ENCODE measurements around the gene RMC1. TPM values are rescaled to one million over a fixed set of nuclear protein-coding genes. Genes with fewer than 3 reads are reported as not detected.

Gene RMC1
- total and polyA plus RNA-seq, 4 donors = 15.6 to 24.7 (median 20.8) TPM

- Histone ChIP-seq H3K36me3 (ENCODE audit: control insufficient read depth in 4 of 4, insufficient read depth in 3 of 4, low read depth in 1 of 4, low read length in 3 of 4) (peaks cover 8 to 44% (median 37%) of the 10 kb centered on the region in 4 donors), H3K27me3 (ENCODE audit: control insufficient read depth in 4 of 4, insufficient read depth in 4 of 4, low read length in 3 of 4) (no peaks in the 10 kb centered on the region), H3K27ac (ENCODE audit: low read depth in 1 of 2, low read length in 2 of 2) (no peak overlapping the region), H3K9me3 (ENCODE audit: control insufficient read depth in 4 of 4, low read length in 3 of 4) (no peaks in the 10 kb centered on the region), H3K4me1 (ENCODE audit: control insufficient read depth in 4 of 4, insufficient read depth in 4 of 4, low read length in 3 of 4) (no peaks in the 10 kb centered on the region), H3K4me3 (ENCODE audit: low read depth in 1 of 3, low read length in 3 of 3) (no peak overlapping the region), H3K9ac (ENCODE audit: low read depth in 1 of 2, low read length in 2 of 2) (no peak overlapping the region)
- WGBS = 92% methylated on average over 2 of the region's 2 CpGs
- TF ChIP-seq HNF4G (IDR thresholded peaks at IDR 0.05) = no peak
- no peak for TF ChIP-seq REST (IDR thresholded peaks at IDR 0.05)
- DNase-seq (ENCODE audit: low spot score) = no peak
These were observed 60.2 kb downstream of the RMC1 start for GRCh38 chr18:23563377-23564043.

GRCh38 chr18:23565916-23566547, 62.7 kb downstream of the RMC1 start:
- H3K4me1 ChIP-seq (ENCODE audit: control insufficient read depth in 4 of 4, insufficient read depth in 4 of 4, low read length in 3 of 4) = peaks cover 0 to 13% (median 6%) of the 10 kb centered on the region in 4 donors
- no peak overlapping the region for H3K4me3 ChIP-seq (ENCODE audit: low read depth in 1 of 3, low read length in 3 of 3)
- no peak for DNase-seq (ENCODE audit: low spot score)
- 85% methylated on average over 3 of the region's 3 CpGs for WGBS
- H3K27me3 ChIP-seq (ENCODE audit: control insufficient read depth in 4 of 4, insufficient read depth in 4 of 4, low read length in 3 of 4) = no peaks in the 10 kb centered on the region
- peaks cover 6 to 36% (median 28%) of the 10 kb centered on the region in 4 donors for H3K36me3 ChIP-seq (ENCODE audit: control insufficient read depth in 4 of 4, insufficient read depth in 3 of 4, low read depth in 1 of 4, low read length in 3 of 4)
- no peaks in the 10 kb centered on the region for H3K9me3 ChIP-seq (ENCODE audit: control insufficient read depth in 4 of 4, low read length in 3 of 4)
- TF ChIP-seq YY1 (IDR thresholded peaks at IDR 0.05) = no peak
- TF ChIP-seq MAX (IDR thresholded peaks at IDR 0.05) = no peak
- no peak for TF ChIP-seq REST (IDR thresholded peaks at IDR 0.05)
- TF ChIP-seq FOXA1 (IDR thresholded peaks at IDR 0.05) = no peak
- TF ChIP-seq SP1 (IDR thresholded peaks at IDR 0.05) = no peak
- no peak overlapping the region for H3K27ac ChIP-seq (ENCODE audit: low read depth in 1 of 2, low read length in 2 of 2)
- no peak overlapping the region for H3K9ac ChIP-seq (ENCODE audit: low read depth in 1 of 2, low read length in 2 of 2)

DNA sequence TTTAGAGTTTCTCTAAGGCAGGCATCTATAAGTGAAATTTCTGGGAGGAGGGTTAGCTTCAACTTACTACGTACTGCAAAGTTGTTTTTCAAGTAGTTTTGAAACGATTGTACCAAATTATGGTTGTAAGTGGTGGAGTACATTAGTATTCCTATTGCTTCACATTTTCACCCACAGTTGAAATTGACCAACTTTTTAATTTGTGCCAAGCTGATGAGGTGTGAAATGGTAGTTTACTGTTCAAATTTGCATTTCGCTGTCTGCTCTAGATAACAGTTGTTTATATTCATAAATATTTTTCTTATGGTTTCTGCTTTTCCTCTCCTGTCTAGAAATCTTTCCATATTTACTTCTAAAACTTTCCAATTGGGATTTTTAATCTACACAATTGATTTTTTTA, 64.4 kb downstream of the RMC1 start:
- no peak overlapping the region for H3K27ac ChIP-seq (ENCODE audit: low read depth in 1 of 2, low read length in 2 of 2)
- peaks cover 0 to 17% (median 9%) of the 10 kb centered on the region in 4 donors for H3K4me1 ChIP-seq (ENCODE audit: control insufficient read depth in 4 of 4, insufficient read depth in 4 of 4, low read length in 3 of 4)
- WGBS = 90% methylated on average over 3 of the region's 3 CpGs
- no peaks in the 10 kb centered on the region for H3K27me3 ChIP-seq (ENCODE audit: control insufficient read depth in 4 of 4, insufficient read depth in 4 of 4, low read length in 3 of 4)
- H3K4me3 ChIP-seq (ENCODE audit: low read depth in 1 of 3, low read length in 3 of 3) = no peak overlapping the region
- H3K9ac ChIP-seq (ENCODE audit: low read depth in 1 of 2, low read length in 2 of 2) = no peak overlapping the region
- peaks cover 3 to 28% (median 20%) of the 10 kb centered on the region in 4 donors for H3K36me3 ChIP-seq (ENCODE audit: control insufficient read depth in 4 of 4, insufficient read depth in 3 of 4, low read depth in 1 of 4, low read length in 3 of 4)
- no peaks in the 10 kb centered on the region for H3K9me3 ChIP-seq (ENCODE audit: control insufficient read depth in 4 of 4, low read length in 3 of 4)
- no peak for DNase-seq (ENCODE audit: low spot score)
- TF ChIP-seq MAX (IDR thresholded peaks at IDR 0.05) = no peak
